Ovary (tissue), 3 donors: Measurements from ENCODE around the gene CLNK.

ENCODE experiments used
- CTCF ChIP-seq, 3 donors: fragments of 450-650 bp in 2 of 3; fragments of 200-600 bp in 1 of 3; IDR thresholded peaks; one replicate each; pipeline versions ENCODE4 v1.5.1 to v1.8.0; 2016 to 2022; ENCODE audit warnings: antibody characterized with exemption in 3 of 3, mild to moderate bottlenecking in 1 of 3
- POLR2A ChIP-seq: fragments of 450-650 bp; IDR thresholded peaks from one replicate; pipeline ENCODE4 v1.6.1; 2017; ENCODE audit warnings: antibody characterized with exemption, mild to moderate bottlenecking, moderate library complexity
- donor health status: DM: no; HTN: no; CAD: no.

GRCh38 chr4:10666616-10667015, 18.0 kb downstream of the CLNK start:
- no peak for TF ChIP-seq POLR2A
- no peak for TF ChIP-seq CTCF (IDR thresholded peaks at IDR 0.05)
